IPS DF 4.7 (cell line): ENCODE data around the gene OVAAL.

Experiments used
- DNase-seq: peaks from one replicate; pipeline ENCODE4 v3.0.0-alpha.2; 2013; ENCODE audit warnings: low spot score; ENCODE audit errors: extremely low read depth

OVAAL gene

GRCh38 chr1:180571060-180571831 lies 12.5 kb downstream of the OVAAL start:
- DNase-seq, result no peak

- no peak for DNase-seq
Observed at GRCh38 chr1:180571832-180572636, 13.3 kb downstream of the OVAAL start.

DNA sequence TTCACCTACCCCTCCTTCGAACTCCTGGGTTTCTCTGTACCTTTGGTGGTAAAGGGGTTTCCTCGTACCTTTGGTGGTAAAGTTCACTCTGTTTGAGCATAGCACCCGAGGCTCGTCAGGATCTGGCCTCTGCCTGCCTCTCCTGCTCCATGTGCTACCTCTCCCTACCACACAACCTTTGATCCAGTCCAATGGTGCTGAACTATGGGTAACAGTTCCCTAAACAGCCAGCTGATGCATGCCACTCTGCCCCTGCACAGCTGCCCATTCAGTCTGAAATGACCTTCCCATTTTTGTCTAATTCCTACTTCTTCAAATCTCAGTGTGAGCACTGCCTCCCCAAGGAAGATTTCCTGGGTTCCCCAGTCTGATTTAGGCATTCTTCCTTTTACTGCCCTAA lies 14.0 kb downstream of the OVAAL start:
- DNase-seq, result no peak

- DNase-seq, result no peak
Observed at GRCh38 chr1:180574031-180574713, 15.4 kb downstream of the OVAAL start.

GRCh38 chr1:180577361-180577760 lies 18.6 kb downstream of the OVAAL start:
- no peak for DNase-seq

DNA sequence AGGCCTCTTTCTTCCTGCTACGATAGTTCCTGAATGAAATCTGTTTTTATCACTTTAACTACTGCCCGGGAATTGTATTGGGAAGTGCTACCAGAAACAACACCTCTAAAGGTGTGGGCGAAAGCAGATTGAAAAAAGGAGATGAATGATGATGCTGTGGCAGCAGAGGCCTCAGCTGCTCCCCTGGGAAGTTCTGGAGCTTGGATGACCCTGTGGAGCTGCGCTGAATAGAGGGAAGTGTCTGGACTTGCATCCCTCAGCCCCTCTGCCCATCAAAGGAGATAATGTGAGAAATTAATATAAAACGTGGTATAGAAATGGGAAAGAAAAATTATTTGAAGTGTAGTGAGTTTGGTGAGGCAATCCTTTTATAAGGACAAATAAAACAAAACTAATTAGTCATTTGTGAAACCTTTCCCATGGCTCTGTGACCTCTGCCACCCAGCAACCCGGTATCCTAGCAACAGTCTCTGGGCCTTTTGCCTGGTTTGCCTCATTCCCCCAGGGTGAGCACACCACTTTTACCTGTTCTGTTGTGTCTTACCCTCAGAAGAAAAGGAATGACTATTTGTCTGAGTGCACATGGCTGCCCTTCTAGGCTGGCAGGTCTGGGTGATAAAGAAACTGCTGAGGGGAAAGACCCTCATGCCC lies 21.3 kb downstream of the OVAAL start:
- DNase-seq, result no peak

DNA sequence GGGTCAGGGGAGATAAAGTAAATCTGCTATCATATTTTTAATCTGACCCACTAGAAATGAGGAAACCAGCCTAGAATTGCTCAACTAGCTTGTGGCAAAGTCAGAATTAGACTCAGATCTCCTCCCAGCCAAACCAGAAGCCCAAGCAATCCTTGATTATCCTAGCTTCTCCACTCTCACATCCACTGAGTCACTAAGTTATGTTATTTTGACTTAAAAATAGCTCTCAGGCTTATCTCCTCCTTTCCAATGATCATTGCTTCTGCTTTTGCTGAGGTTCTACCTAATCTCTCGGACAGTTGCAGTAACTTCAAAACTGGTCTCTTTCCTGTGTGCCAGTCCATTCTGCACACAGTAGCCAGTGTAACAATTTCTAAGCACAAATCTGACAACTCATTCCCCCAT lies 22.9 kb downstream of the OVAAL start:
- no peak for DNase-seq

- no peak for DNase-seq
Observed at GRCh38 chr1:180584869-180585268, 26.1 kb downstream of the OVAAL start.

- DNase-seq, result no peak
Observed at GRCh38 chr1:180585994-180586359, 27.2 kb downstream of the OVAAL start.

- DNase-seq, result no peak
Observed at GRCh38 chr1:180586671-180587155, 27.9 kb downstream of the OVAAL start.

GRCh38 chr1:180588121-180588520 lies 29.4 kb downstream of the OVAAL start:
- DNase-seq, result no peak

DNA sequence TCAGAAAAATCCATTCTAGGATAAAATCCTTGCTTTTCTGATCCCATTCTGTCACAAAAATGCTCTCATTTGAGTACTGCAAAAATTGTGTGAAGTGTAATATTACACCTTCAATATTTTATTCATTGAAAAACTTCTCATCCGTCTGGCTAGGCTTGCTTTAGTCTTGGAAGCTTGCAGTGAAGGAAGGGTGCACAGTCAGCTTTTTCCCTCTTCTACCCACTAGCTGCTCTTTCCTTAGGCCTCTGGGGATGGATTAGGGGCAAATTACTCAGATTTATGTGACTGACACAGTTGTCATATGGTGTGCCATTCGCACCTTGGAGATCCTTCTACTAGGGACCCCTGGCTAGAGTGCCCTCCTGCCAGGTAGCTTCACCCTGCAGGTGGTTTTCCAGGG lies 32.1 kb downstream of the OVAAL start:
- DNase-seq, result no peak

GRCh38 chr1:180593382-180593781 lies 34.6 kb downstream of the OVAAL start:
- DNase-seq, result no peak

- DNase-seq, result no peak
Observed at GRCh38 chr1:180594723-180595122, 36.0 kb downstream of the OVAAL start.

DNA sequence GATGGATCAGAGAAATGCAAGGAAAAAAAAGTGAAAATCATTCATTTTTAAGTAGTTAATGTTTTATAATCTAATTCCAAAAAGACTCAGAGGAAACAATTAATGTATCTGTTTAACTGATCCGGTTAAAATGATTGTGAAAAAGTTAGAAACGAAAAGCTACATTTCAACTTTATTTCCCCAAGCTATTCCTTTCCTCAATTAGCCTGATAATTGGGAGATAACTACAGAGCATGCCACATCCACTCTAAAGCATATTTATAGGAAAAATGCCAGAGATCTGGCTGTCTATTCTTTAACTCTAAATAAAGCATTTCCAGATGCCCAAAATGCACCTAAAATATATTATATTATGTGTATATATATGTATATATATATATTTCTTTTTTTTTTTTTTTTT lies 37.2 kb downstream of the OVAAL start:
- no peak for DNase-seq

GRCh38 chr1:180597520-180597919 lies 38.8 kb downstream of the OVAAL start:
- no peak for DNase-seq

DNA sequence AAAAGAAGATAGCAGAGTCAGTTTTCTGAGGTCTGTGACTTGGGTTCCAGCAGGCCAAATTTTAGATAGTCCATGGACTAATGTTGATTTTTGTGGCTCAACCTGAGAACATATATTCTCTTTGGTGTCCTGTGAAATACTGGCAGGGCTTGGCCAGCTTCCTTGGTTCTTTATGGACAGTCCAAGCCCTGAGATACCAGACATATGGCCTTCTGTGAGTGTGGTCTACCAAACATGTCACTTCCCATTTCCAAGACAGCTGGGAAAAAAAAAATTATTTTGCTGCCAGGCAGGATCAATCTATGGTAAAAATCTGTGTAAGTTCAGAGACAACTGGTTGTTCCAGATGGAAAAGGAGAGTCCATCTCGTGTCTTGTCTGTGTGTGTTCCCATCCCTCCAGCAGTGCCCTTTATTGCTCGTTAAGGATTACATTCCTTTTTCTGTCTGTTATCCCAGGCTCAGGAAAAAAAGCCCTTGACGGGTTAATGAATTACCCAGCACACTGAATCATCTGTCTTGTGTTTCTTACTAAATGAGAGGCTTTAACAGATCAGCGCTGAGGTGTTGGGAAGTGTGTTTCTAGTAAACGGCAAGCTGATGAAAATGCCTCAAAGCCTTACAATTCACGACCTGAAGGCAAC lies 39.7 kb downstream of the OVAAL start:
- DNase-seq, result no peak

GRCh38 chr1:180600343-180600742 lies 41.6 kb downstream of the OVAAL start:
- no peak for DNase-seq

GRCh38 chr1:180601512-180601911 lies 42.7 kb downstream of the OVAAL start:
- DNase-seq, result no peak

- no peak for DNase-seq
Observed at GRCh38 chr1:180603223-180603849, 44.6 kb downstream of the OVAAL start.

DNA sequence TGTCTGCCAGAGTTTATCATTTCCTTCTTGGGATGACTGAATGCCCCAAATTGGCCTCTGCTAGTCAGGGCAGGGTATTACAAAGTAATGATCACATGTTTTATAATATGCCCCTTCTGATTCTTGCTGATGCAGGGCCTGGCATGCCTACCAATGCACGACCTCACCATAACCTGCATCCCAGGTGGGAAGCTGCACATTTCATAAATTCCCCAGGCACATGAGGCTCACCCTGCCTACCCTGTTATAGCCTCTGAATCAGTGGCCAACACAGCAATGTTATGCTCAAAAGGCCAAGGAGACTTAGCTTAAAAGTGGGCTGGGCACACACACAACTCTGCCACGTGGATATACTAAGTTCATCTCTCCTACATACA lies 45.1 kb downstream of the OVAAL start:
- DNase-seq, result no peak
